ENCODE measurements around the gene UBE2D2.
A peak's percentile ranks its signal among the peaks of the same experiment; 100 is the strongest.

UBE2D2 gene

GRCh38 chr5:139669662-139670368, 108.7 kb downstream of the UBE2D2 start:
- no peak for DNase-seq (ENCODE audit: low read depth)
- no peak overlapping the region for H3K4me3 ChIP-seq (ENCODE audit: low read length)
- no peak for TF ChIP-seq CTCF (conservative IDR thresholded peaks at IDR 0.05; ENCODE audit: low read length)

- no peak for DNase-seq (ENCODE audit: low read depth)
- TF ChIP-seq CTCF (conservative IDR thresholded peaks at IDR 0.05; ENCODE audit: low read length) = peak; percentile 42
- H3K4me3 ChIP-seq (ENCODE audit: low read length) = no peak overlapping the region
Measured at GRCh38 chr5:139670369-139671095, 109.4 kb downstream of the UBE2D2 start.

- no peak for DNase-seq (ENCODE audit: low read depth)
- TF ChIP-seq CTCF (conservative IDR thresholded peaks at IDR 0.05; ENCODE audit: low read length) = no peak
- H3K4me3 ChIP-seq (ENCODE audit: low read length) = no peak overlapping the region; the same call in 1 of the 2 replicates
Measured at GRCh38 chr5:139671096-139671841, 110.1 kb downstream of the UBE2D2 start.

- DNase-seq (ENCODE audit: low read depth) = no peak
- TF ChIP-seq CTCF (conservative IDR thresholded peaks at IDR 0.05; ENCODE audit: low read length) = no peak
- no peak overlapping the region for H3K4me3 ChIP-seq (ENCODE audit: low read length)
Measured at GRCh38 chr5:139675213-139675612, 114.1 kb downstream of the UBE2D2 start.

- TF ChIP-seq CTCF (conservative IDR thresholded peaks at IDR 0.05; ENCODE audit: low read length) = no peak
- DNase-seq (ENCODE audit: low read depth) = no peak
- H3K4me3 ChIP-seq (ENCODE audit: low read length) = no peak overlapping the region
Measured at GRCh38 chr5:139675825-139676224, 114.7 kb downstream of the UBE2D2 start.

GRCh38 chr5:139676406-139676805, 115.3 kb downstream of the UBE2D2 start:
- TF ChIP-seq CTCF (conservative IDR thresholded peaks at IDR 0.05; ENCODE audit: low read length) = no peak
- no peak for DNase-seq (ENCODE audit: low read depth)
- H3K4me3 ChIP-seq (ENCODE audit: low read length) = no peak overlapping the region
